SK-N-SH treated with all-trans-retinoic acid at 6 μM for 48 hours (cell line): Measurements from ENCODE around the gene SULT2A1.
"Not testable (repeated sequence)": the region's sequence is repeated elsewhere in the genome, so short reads cannot be mapped to it uniquely, and the experiment has no call there.

Experiments
- ATAC-seq: fragments of 200-7000 bp; cut with Tn5 transposase; 3 replicates; pipeline ENCODE4 v1.9.1; 2020; ENCODE audit warnings: mild to moderate bottlenecking, moderate library complexity
- ARNTL ChIP-seq: fragments of 450-650 bp; formaldehyde crosslinking; IDR thresholded peaks from 2 replicates; pipeline ENCODE4 v1.5.0; 2020; ENCODE audit warnings: low read depth, mild to moderate bottlenecking, moderate library complexity, borderline replicate concordance
- CREB5 ChIP-seq: fragments of 250-450 bp; sonication (Bioruptor Pico); IDR thresholded peaks from 2 replicates; pipeline ENCODE4 v1.5.1; 2020; ENCODE audit warnings: low read depth, mild to moderate bottlenecking, moderate library complexity
- CSDC2 ChIP-seq: fragments of 250-450 bp; sonication (Bioruptor Pico); IDR thresholded peaks from 2 replicates; pipeline ENCODE4 v1.5.0; 2020; ENCODE audit warnings: mild to moderate bottlenecking, moderate library complexity
- CSRNP3 ChIP-seq: fragments of 250-450 bp; sonication (Bioruptor Pico); IDR thresholded peaks from 2 replicates; pipeline ENCODE4 v1.5.1; 2021; ENCODE audit warnings: mild to moderate bottlenecking, moderate library complexity
- ESRRG ChIP-seq: fragments of 250-450 bp; sonication (Bioruptor Pico); IDR thresholded peaks from 2 replicates; pipeline ENCODE4 v1.6.1; 2021; ENCODE audit warnings: mild to moderate bottlenecking
- GLIS3 ChIP-seq: fragments of 250-450 bp; sonication (Bioruptor Pico); IDR thresholded peaks from 2 replicates; pipeline ENCODE4 v1.5.0; 2020; ENCODE audit warnings: mild to moderate bottlenecking, moderate library complexity
- ISL1 ChIP-seq: fragments of 250-450 bp; sonication (Bioruptor Pico); IDR thresholded peaks from 2 replicates; pipeline ENCODE4 v2.1.2; 2022; ENCODE audit warnings: mild to moderate bottlenecking, moderate library complexity
- OSR1 ChIP-seq: fragments of 250-450 bp; sonication (Bioruptor Pico); IDR thresholded peaks from 2 replicates; pipeline ENCODE4 v1.8.0; 2022; ENCODE audit warnings: moderate library complexity, mild to moderate bottlenecking, inconsistent platforms
- PATZ1 ChIP-seq: fragments of 250-450 bp; sonication (Bioruptor Pico); IDR thresholded peaks from 2 replicates; pipeline ENCODE4 v1.8.0; 2020; ENCODE audit warnings: mild to moderate bottlenecking, moderate library complexity, borderline replicate concordance
- PPARA ChIP-seq: fragments of 250-450 bp; sonication (Bioruptor Pico); IDR thresholded peaks from 2 replicates; pipeline ENCODE4 v1.5.0; 2020; ENCODE audit warnings: mild to moderate bottlenecking, borderline replicate concordance
- RARB ChIP-seq: fragments of 250-450 bp; sonication (Bioruptor Pico); IDR thresholded peaks from 2 replicates; pipeline ENCODE4 v1.8.0; 2021; ENCODE audit warnings: mild to moderate bottlenecking, moderate library complexity
- SNAI2 ChIP-seq: fragments of 250-450 bp; sonication (Bioruptor Pico); IDR thresholded peaks from 2 replicates; pipeline ENCODE4 v1.5.0; 2020; ENCODE audit warnings: mild to moderate bottlenecking, moderate library complexity
- TCF4 ChIP-seq: fragments of 250-450 bp; sonication (Bioruptor Pico); IDR thresholded peaks from 2 replicates; pipeline ENCODE4 v1.8.0; 2021; ENCODE audit warnings: mild to moderate bottlenecking, moderate library complexity, borderline replicate concordance
- TOX ChIP-seq: fragments of 250-450 bp; sonication (Bioruptor Pico); IDR thresholded peaks from 2 replicates; pipeline ENCODE4 v1.8.0; 2021; ENCODE audit warnings: mild to moderate bottlenecking, moderate library complexity, borderline replicate concordance
- ZC3H10 ChIP-seq: fragments of 250-450 bp; sonication (Bioruptor Pico); IDR thresholded peaks from 2 replicates; pipeline ENCODE4 v1.5.1; 2021; ENCODE audit warnings: mild to moderate bottlenecking, moderate library complexity
- ZFP30 ChIP-seq: fragments of 450-650 bp; formaldehyde crosslinking; IDR thresholded peaks from 2 replicates; pipeline ENCODE4 v1.5.0; 2022; ENCODE audit warnings: mild to moderate bottlenecking, moderate library complexity
- ZNF565 ChIP-seq: fragments of 450-650 bp; formaldehyde crosslinking; conservative IDR thresholded peaks from 2 replicates; pipeline ENCODE4 v1.5.0; 2020; ENCODE audit warnings: low read depth, mild to moderate bottlenecking, moderate library complexity
- ZNF70 ChIP-seq: fragments of 450-650 bp; formaldehyde crosslinking; IDR thresholded peaks from 2 replicates; pipeline ENCODE4 v1.5.0; 2020; ENCODE audit warnings: mild to moderate bottlenecking, moderate library complexity
- ZNF8 ChIP-seq: fragments of 450-650 bp; formaldehyde crosslinking; IDR thresholded peaks from 2 replicates; pipeline ENCODE4 v1.5.0; 2020; ENCODE audit warnings: mild to moderate bottlenecking, moderate library complexity
- TF ChIP-seq, protein P1 (sequence below): fragments of 250-450 bp; sonication (Bioruptor Pico); IDR thresholded peaks from 2 replicates; pipeline ENCODE4 v1.5.0; 2020; ENCODE audit warnings: mild to moderate bottlenecking, moderate library complexity
- TF ChIP-seq, protein P2 (sequence below): fragments of 250-450 bp; sonication (Bioruptor Pico); IDR thresholded peaks from 2 replicates; pipeline ENCODE4 v1.8.0; 2021; ENCODE audit warnings: low read depth, mild to moderate bottlenecking, moderate library complexity, borderline replicate concordance

SULT2A1 gene

GRCh38 chr19:47863514-47863936, 22.6 kb downstream of the SULT2A1 start:
- TF ChIP-seq RARB, result no peak
- no peak for TF ChIP-seq ARNTL
- TF ChIP-seq TOX (CRISPR knock-in tag), result no peak
- ATAC-seq, result peak; percentile 99

- ATAC-seq, result no peak
- TF ChIP-seq OSR1 (CRISPR knock-in tag) (no peak), ZNF8 (CRISPR knock-in tag) (no peak), CSDC2 (no peak), PATZ1 (CRISPR knock-in tag) (no peak), CREB5 (CRISPR knock-in tag) (no peak), ZNF70 (CRISPR knock-in tag) (no peak), ISL1 (CRISPR knock-in tag) (no peak), PPARA (no peak), RARB (no peak), ZC3H10 (CRISPR knock-in tag) (no peak), ZNF565 (CRISPR knock-in tag) (no peak), GLIS3 (CRISPR knock-in tag) (no peak), TOX (CRISPR knock-in tag) (no peak), SNAI2 (CRISPR knock-in tag) (no peak), ZFP30 (CRISPR knock-in tag) (no peak), TCF4 (no peak)
- TF ChIP-seq, protein P1, sequence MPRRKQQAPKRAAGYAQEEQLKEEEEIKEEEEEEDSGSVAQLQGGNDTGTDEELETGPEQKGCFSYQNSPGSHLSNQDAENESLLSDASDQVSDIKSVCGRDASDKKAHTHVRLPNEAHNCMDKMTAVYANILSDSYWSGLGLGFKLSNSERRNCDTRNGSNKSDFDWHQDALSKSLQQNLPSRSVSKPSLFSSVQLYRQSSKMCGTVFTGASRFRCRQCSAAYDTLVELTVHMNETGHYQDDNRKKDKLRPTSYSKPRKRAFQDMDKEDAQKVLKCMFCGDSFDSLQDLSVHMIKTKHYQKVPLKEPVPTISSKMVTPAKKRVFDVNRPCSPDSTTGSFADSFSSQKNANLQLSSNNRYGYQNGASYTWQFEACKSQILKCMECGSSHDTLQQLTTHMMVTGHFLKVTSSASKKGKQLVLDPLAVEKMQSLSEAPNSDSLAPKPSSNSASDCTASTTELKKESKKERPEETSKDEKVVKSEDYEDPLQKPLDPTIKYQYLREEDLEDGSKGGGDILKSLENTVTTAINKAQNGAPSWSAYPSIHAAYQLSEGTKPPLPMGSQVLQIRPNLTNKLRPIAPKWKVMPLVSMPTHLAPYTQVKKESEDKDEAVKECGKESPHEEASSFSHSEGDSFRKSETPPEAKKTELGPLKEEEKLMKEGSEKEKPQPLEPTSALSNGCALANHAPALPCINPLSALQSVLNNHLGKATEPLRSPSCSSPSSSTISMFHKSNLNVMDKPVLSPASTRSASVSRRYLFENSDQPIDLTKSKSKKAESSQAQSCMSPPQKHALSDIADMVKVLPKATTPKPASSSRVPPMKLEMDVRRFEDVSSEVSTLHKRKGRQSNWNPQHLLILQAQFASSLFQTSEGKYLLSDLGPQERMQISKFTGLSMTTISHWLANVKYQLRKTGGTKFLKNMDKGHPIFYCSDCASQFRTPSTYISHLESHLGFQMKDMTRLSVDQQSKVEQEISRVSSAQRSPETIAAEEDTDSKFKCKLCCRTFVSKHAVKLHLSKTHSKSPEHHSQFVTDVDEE (CRISPR knock-in tag), result no peak
Measured at GRCh38 chr19:47861630-47862029, 24.5 kb downstream of the SULT2A1 start.

DNA sequence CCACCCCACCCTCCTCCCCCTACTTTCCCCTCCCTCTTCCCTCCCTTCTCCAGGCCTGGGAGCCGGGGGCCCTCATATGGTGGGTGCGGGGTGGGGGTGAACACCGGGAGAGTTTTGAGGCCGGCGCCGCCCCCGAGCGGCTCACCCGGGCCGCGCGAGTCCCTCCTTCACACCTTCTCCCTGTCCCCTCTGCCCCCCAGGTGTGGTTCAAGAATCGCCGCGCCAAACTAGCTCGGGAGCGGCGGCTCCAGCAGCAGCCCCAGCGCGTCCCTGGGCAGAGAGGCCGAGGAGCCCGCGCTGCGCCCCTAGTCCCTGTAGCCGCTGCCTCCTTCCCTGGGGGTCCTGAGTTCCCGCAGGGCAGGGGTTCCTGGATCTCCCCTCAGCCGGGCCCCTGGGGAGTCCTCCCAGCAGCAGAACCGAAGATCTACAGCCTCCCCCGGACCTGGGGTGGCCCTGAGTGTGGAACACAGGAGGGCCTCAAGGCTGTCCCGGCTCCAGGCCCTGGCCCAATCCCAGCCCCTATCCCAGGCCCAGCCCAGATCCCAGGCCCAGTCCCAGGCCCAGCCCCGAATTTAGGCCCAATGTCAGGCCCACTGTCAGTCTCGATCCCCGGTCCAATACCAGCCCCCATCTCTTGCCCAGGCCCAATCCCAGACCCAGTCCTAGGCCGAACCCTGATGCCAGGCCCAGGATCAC, 25.4 kb downstream of the SULT2A1 start:
- no peak for TF ChIP-seq ARNTL
- no peak for TF ChIP-seq ZNF8 (CRISPR knock-in tag)
- no peak for TF ChIP-seq ZNF70 (CRISPR knock-in tag)
- TF ChIP-seq ESRRG (CRISPR knock-in tag), result no peak
- TF ChIP-seq CREB5 (CRISPR knock-in tag), result no peak
- no peak for TF ChIP-seq PPARA
- no peak for TF ChIP-seq OSR1 (CRISPR knock-in tag)
- no peak for TF ChIP-seq CSRNP3 (CRISPR knock-in tag)
- TF ChIP-seq, protein P2, sequence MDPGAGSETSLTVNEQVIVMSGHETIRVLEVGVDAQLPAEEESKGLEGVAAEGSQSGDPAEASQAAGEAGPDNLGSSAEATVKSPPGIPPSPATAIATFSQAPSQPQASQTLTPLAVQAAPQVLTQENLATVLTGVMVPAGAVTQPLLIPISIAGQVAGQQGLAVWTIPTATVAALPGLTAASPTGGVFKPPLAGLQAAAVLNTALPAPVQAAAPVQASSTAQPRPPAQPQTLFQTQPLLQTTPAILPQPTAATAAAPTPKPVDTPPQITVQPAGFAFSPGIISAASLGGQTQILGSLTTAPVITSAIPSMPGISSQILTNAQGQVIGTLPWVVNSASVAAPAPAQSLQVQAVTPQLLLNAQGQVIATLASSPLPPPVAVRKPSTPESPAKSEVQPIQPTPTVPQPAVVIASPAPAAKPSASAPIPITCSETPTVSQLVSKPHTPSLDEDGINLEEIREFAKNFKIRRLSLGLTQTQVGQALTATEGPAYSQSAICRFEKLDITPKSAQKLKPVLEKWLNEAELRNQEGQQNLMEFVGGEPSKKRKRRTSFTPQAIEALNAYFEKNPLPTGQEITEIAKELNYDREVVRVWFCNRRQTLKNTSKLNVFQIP (CRISPR knock-in tag), result no peak
- no peak for ATAC-seq

DNA sequence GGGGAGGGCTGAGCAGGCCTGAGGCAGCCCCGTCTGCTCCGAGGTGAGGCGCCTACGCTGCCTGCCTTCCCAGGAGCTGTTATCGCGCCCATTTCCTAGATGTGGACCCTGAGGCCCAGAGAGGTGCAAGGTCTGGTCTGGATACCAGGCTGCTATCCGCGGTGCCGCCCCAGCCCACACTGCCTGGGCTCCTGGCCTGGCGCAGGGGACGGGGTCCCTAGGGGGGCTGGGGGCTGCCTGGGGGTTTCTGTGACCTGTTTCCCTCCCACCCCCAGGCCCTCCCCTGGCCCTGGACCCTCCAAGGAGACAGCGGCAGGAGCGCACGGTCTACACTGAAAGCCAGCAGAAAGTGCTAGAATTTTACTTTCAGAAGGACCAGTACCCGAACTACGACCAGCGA, 26.3 kb downstream of the SULT2A1 start:
- ATAC-seq, result not testable (repeated sequence)

DNA sequence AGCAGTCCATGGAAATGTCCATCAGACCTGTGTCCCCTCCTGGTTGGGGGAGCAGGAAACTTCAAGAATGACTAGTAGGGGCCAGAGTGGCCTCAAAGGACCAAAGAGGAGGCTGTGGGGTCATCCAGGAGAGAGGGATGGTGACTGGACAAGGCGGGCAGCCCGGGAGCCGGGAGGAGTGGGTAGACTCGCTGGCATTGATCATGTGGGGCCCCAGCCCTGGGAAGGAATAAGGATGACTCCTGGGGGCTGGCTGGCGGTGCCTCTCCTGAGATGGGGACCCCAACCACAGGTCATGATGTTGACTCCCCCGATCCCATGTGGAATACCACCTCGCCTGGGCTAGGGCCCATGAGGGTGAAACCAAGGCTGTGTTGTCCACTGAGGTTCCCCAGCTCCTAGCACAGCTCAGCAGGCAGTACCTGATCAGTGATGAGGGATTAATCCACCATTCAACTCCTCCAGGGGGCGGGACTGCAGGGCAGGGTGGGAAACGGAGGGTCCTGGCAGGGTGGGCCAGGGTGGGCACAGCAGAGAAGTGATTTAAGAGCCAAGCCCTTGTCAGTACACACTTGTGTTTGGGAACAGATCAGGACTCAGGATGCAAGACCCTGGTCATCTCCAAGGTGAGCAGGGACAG, 27.3 kb downstream of the SULT2A1 start, which contains the start of gene TPRX2:
TSS of gene TPRX2 (plus strand) at position 590 of the 640 bp plus-strand sequence. CDS start at position 602, 12 bp downstream.
- not testable (repeated sequence) for ATAC-seq

DNA sequence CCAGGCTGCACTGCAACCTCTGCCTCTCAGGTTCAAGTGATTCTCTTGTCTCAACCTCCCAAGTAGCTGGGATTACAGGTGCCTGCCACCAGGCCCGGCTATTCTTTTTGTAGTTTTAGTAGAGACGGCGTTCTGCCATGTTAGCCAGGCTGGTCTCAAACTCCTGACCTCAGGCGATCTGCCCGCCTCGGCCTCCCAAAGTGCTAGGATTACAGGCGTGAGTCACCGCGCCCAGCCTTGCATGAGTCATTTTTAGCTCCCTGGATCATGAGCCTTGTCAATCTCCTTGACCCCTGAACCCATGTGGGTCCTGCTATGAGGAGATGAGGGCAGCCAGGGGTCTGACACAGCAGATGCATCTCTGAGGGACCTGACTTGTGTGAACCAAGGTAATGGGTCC, 27.9 kb downstream of the SULT2A1 start:
- not testable (repeated sequence) for ATAC-seq
